Aorta (tissue), 5 donors: Measurements from ENCODE around the gene PTPRCAP. TPM values are rescaled to one million over a fixed set of nuclear protein-coding genes. Genes with fewer than 3 reads are reported as not detected.

Experiments used
- ATAC-seq: fragments of 200-7000 bp; cut with Tn5 transposase; one replicate; pipeline ENCODE4 v1.9.1; 2022; ENCODE audit warnings: moderate library complexity; ENCODE audit not compliant: low FRiP score
- DNase-seq, 2 donors: peaks; one replicate each; pipeline ENCODE4 v3.0.0-alpha.2; 2020
- H3K27ac ChIP-seq, 2 donors: one replicate each; pipeline ENCODE4 v1.5.1; 2013; ENCODE audit warnings: low read length in 2 of 2, mild to moderate bottlenecking in 2 of 2, moderate library complexity in 2 of 2, control low read depth in 1 of 2, inconsistent platforms in 1 of 2, low read depth in 1 of 2
- H3K27me3 ChIP-seq, 2 donors: one replicate each; pipeline ENCODE4 v1.6.1; 2013; ENCODE audit warnings: control low read depth in 1 of 2, low read length in 1 of 2, mild to moderate bottlenecking in 1 of 2, moderate library complexity in 1 of 2; ENCODE audit not compliant: insufficient read depth in 2 of 2, control insufficient read depth in 1 of 2
- H3K36me3 ChIP-seq, 2 donors: one replicate each; pipeline ENCODE4 v1.6.1; 2013; ENCODE audit warnings: control low read depth in 1 of 2, low read length in 1 of 2, mild to moderate bottlenecking in 1 of 2; ENCODE audit not compliant: insufficient read depth in 2 of 2, control insufficient read depth in 1 of 2
- H3K4me1 ChIP-seq, 2 donors: one replicate each; pipeline ENCODE4 v1.6.1; 2013; ENCODE audit warnings: low read length in 2 of 2, control low read depth in 1 of 2, mild to moderate bottlenecking in 1 of 2, moderate library complexity in 1 of 2; ENCODE audit not compliant: insufficient read depth in 2 of 2, control insufficient read depth in 1 of 2
- H3K4me3 ChIP-seq, 2 donors: one replicate each; pipeline ENCODE4 v1.5.1; 2013; ENCODE audit warnings: low read length in 2 of 2, control low read depth in 1 of 2, mild to moderate bottlenecking in 1 of 2
- H3K9me3 ChIP-seq: one replicate; pipeline ENCODE4 v1.6.1; 2013; ENCODE audit warnings: mild to moderate bottlenecking, low read length; ENCODE audit not compliant: control insufficient read depth
- WGBS, 2 donors: extraction: QIAGEN DNeasy Blood & Tissue Kit; methylation state at CpG; one replicate each; pipeline ENCODE4 v1.1.7; 2013; 5-methylcytosine and 5-hydroxymethylcytosine counted together
- intact Hi-C, 2 donors: fragments of 100-400 bp; cut with DNase I; formaldehyde crosslinking; loops; one replicate each; pipeline versions ENCODE4 v1.14.2 to v1.15.0; 2022
- polyA plus RNA-seq, 2 donors: library from polyadenylated mRNA; stranded (reverse); fragments of 200-250 nt; gene quantifications; one replicate each; pipeline ENCODE4 v1.2.3, GENCODE V29; 2013
- total RNA-seq, 2 donors: library from RNA; stranded (reverse); fragmentation: NEBNext Ultra II Directional; extraction: Animal tissue kit (Norgen Biotek cat#: 25700); gene quantifications; one replicate each; pipeline ENCODE4 v1.2.1, GENCODE V29; 2021
- donor health status: healthy with polysubstance abuse.
- donor health status: Bipolar disorder and iron deficiency.
- donor health status: DM: no; HTN: no; CAD: no.
- donor health status: DM: no; HTN: no; CAD: no.
- donor health status: DM: yes; HTN: yes; CAD: no.

The PTPRCAP gene
- total and polyA plus RNA-seq, 4 donors: 2.0 to 13.8 (median 3.8) TPM

GRCh38 chr11:67393437-67393836 is 44.0 kb downstream of the PTPRCAP start:
- no peaks in the 10 kb centered on the region for H3K27me3 ChIP-seq
- ATAC-seq (no peak), DNase-seq (no peak)
- no peak overlapping the region for H3K27ac ChIP-seq
- no peaks in the 10 kb centered on the region for H3K4me1 ChIP-seq
- H3K4me3 ChIP-seq: no peak overlapping the region
- WGBS, 2 donors: 94% methylated on average over 18 of the region's 18 CpGs
- H3K9me3 ChIP-seq: no peaks in the 10 kb centered on the region
- intact Hi-C loops: loop anchor here in 1 of 2 donors (10.0 kb wide), 1 partner anchor 111 kb away; the partner anchor contains the start of genes CDK2AP2 and PITPNM1
- peaks cover under 1 to 4% of the 10 kb centered on the region in 2 donors for H3K36me3 ChIP-seq

GRCh38 chr11:67392183-67392715 is 45.2 kb downstream of the PTPRCAP start:
- H3K9me3 ChIP-seq: no peaks in the 10 kb centered on the region
- ATAC-seq: no peak
- H3K27ac ChIP-seq: peak overlapping the region in 1 of 2 donors; percentile 28
- no peaks in the 10 kb centered on the region for H3K27me3 ChIP-seq
- no peaks in the 10 kb centered on the region for H3K36me3 ChIP-seq
- intact Hi-C loops: loop anchor here in 1 of 2 donors (10.0 kb wide), 1 partner anchor 113 kb away; the partner anchor contains the start of genes CDK2AP2 and PITPNM1
- peak overlapping the region; percentile 50 to 83 for H3K4me3 ChIP-seq
- DNase-seq: no peak
- WGBS, 2 donors: 6 to 9% methylated on average over 31 of the region's 31 CpGs
- no peaks in the 10 kb centered on the region for H3K4me1 ChIP-seq

- DNase-seq (peak; percentile 97 to 98), ATAC-seq (peak; percentile 94)
- Histone ChIP-seq H3K27ac (peak within 1 kb of the TSS in 1 of 2 donors; percentile 39), H3K9me3 (no peaks in the 10 kb centered on the region), H3K27me3 (no peaks in the 10 kb centered on the region), H3K36me3 (no peaks in the 10 kb centered on the region), H3K4me3 (peak within 1 kb of the TSS; percentile 50 to 83), H3K4me1 (no peaks in the 10 kb centered on the region)
- intact Hi-C loops: loop anchor here in 1 of 2 donors (10.0 kb wide), 1 partner anchor 113 kb away; the partner anchor contains the start of genes CDK2AP2 and PITPNM1
- WGBS, 2 donors: 0% methylated on average over 58 to 75 of the region's 75 CpGs
Observed at GRCh38 chr11:67391304-67392182, 45.9 kb downstream of the PTPRCAP start, which contains the start of gene RAD9A. RAD9A (plus strand) TSS chr11:67391986; CDS start chr11:67392045, 59 bp downstream.

- Histone ChIP-seq H3K27ac (no peak overlapping the region), H3K4me1 (no peaks in the 10 kb centered on the region), H3K9me3 (no peaks in the 10 kb centered on the region), H3K27me3 (no peaks in the 10 kb centered on the region), H3K4me3 (peak overlapping the region in 1 of 2 donors; percentile 50), H3K36me3 (no peaks in the 10 kb centered on the region)
- DNase-seq: no peak
- ATAC-seq: no peak
- 9 to 10% methylated on average over 15 of the region's 15 CpGs for WGBS, 2 donors
- intact Hi-C loops: loop anchor here in 1 of 2 donors (10.0 kb wide), 1 partner anchor 114 kb away; the partner anchor contains the start of genes CDK2AP2 and PITPNM1
Observed at GRCh38 chr11:67390947-67391303, 46.6 kb downstream of the PTPRCAP start.

GRCh38 chr11:67389477-67389876 is 48.0 kb downstream of the PTPRCAP start:
- Histone ChIP-seq H3K36me3 (no peaks in the 10 kb centered on the region), H3K27ac (no peak overlapping the region), H3K27me3 (no peaks in the 10 kb centered on the region), H3K4me3 (no peak overlapping the region), H3K9me3 (no peaks in the 10 kb centered on the region), H3K4me1 (no peaks in the 10 kb centered on the region)
- DNase-seq (no peak), ATAC-seq (no peak)
- 65 to 67% methylated on average over 6 of the region's 6 CpGs for WGBS, 2 donors
- intact Hi-C loops: no loop called here

- intact Hi-C loops: no loop called here
- WGBS, 2 donors: 42 to 58% methylated on average over 6 of the region's 6 CpGs
- no peaks in the 10 kb centered on the region for H3K9me3 ChIP-seq
- ATAC-seq: no peak
- no peak for DNase-seq
- H3K27ac ChIP-seq: no peak overlapping the region
- H3K27me3 ChIP-seq: no peaks in the 10 kb centered on the region
- H3K4me1 ChIP-seq: no peaks in the 10 kb centered on the region
- H3K4me3 ChIP-seq: no peak overlapping the region
- no peaks in the 10 kb centered on the region for H3K36me3 ChIP-seq
Observed at GRCh38 chr11:67387518-67387917, 50.0 kb downstream of the PTPRCAP start.

- Histone ChIP-seq H3K36me3 (no peaks in the 10 kb centered on the region), H3K4me3 (no peak overlapping the region), H3K27ac (no peak overlapping the region), H3K27me3 (no peaks in the 10 kb centered on the region), H3K4me1 (no peaks in the 10 kb centered on the region), H3K9me3 (no peaks in the 10 kb centered on the region)
- DNase-seq (no peak), ATAC-seq (no peak)
- intact Hi-C loops: no loop called here
- WGBS, 2 donors: 23 to 34% methylated on average over 9 of the region's 9 CpGs
Observed at GRCh38 chr11:67387069-67387468, 50.4 kb downstream of the PTPRCAP start.
